Breast epithelium (tissue), 4 donors: ENCODE results near the gene ARFRP1. TPM values are rescaled to one million over a fixed set of nuclear protein-coding genes. Genes with fewer than 3 reads are reported as not detected.
A peak's percentile ranks its signal among the peaks of the same experiment; 100 is the strongest.

Experiments
- DNase-seq, 2 donors: peaks; one replicate each; pipeline ENCODE4 v3.0.0-alpha.2; 2019; ENCODE audit warnings: low spot score in 2 of 2
- H3K27ac ChIP-seq, 2 donors: fragments of 200-600 bp; sonication (generic) in 1 of 2; one replicate each; pipeline ENCODE4 v1.5.1; 2016 to 2019; ENCODE audit warnings: mild to moderate bottlenecking in 1 of 2
- H3K27me3 ChIP-seq, 2 donors: fragments of 200-600 bp; sonication (generic) in 1 of 2; one replicate each; pipeline versions ENCODE4 v1.5.1 to v1.6.0; 2017 to 2019; ENCODE audit warnings: control low read depth in 1 of 2, mild to moderate bottlenecking in 1 of 2
- H3K36me3 ChIP-seq: fragments of 200-600 bp; one replicate; pipeline ENCODE4 v1.5.1; 2019
- H3K4me1 ChIP-seq, 2 donors: fragments of 200-600 bp; sonication (generic); one replicate each; pipeline ENCODE4 v1.5.1; 2016 to 2019; ENCODE audit warnings: control low read depth in 1 of 2
- H3K4me3 ChIP-seq, 3 donors: fragments of 200-600 bp; sonication (generic); 1 replicate in 2 of 3; 2 replicates in 1 of 3; pipeline ENCODE4 v1.5.1; 2016 to 2019; ENCODE audit warnings: mild to moderate bottlenecking in 3 of 3, moderate library complexity in 2 of 3
- H3K9me3 ChIP-seq, 2 donors: fragments of 200-600 bp; sonication (generic) in 1 of 2; one replicate each; pipeline ENCODE4 v1.5.1; 2016 to 2019; ENCODE audit warnings: control low read depth in 1 of 2
- POLR2A ChIP-seq: fragments of 450-650 bp; IDR thresholded peaks from one replicate; pipeline ENCODE4 v1.6.1; 2016; ENCODE audit warnings: antibody characterized with exemption, mild to moderate bottlenecking, moderate library complexity
- POLR2AphosphoS5 ChIP-seq, 3 donors: sonication (generic); formaldehyde crosslinking; IDR thresholded peaks; one replicate each; pipeline ENCODE4 v1.6.1; 2017; ENCODE audit warnings: antibody characterized with exemption in 3 of 3
- intact Hi-C: fragments of 100-400 bp; cut with DNase I; formaldehyde crosslinking; loops from one replicate; pipeline ENCODE4 v1.15.1; 2023; ENCODE audit warnings: low total_unique reads
- total RNA-seq, 3 donors: library from RNA; depleted of rRNA; stranded (reverse); fragments of >200 nt; gene quantifications; one replicate each; pipeline ENCODE4 v1.1.0, GENCODE V29; 2016
- TF ChIP-seq, protein P1 (sequence below), 3 donors: fragments of 450-650 bp; IDR thresholded peaks; one replicate each; pipeline ENCODE4 v1.5.1; 2016 to 2017; ENCODE audit warnings: antibody characterized with exemption in 3 of 3, mild to moderate bottlenecking in 3 of 3, moderate library complexity in 3 of 3

The ARFRP1 gene
- total RNA-seq, 3 donors from 2014 or later = 30.7 to 41.0 (median 32.3) TPM

DNA sequence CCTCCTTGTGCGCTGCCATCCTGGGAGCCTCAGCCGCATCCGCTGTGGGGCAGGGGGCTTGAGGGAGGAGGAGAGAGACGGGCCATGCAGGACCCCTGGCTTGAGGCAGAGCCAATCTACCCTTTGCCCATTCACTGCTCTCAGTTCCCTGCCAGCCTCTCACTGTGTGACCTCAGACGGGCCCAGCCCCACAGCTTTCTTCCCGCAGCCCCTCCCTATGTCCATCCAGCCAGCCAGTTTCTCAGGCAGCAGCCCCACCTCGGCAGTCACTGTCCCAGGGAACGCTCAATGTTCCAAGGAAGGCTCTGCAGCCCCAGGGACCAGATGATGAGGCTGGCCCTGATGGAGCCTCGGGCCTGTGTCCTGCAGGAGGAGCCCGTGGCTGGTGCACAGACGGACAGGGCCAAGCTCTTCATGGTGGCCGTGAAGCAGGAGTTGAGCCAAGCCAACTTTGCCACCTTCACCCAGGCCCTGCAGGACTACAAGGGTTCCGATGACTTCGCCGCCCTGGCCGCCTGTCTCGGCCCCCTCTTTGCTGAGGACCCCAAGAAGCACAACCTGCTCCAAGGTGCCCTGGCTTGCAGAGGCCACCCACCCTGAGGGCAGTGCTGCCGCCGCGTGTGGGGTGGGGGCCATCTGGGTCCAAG, 15.2 kb downstream of the ARFRP1 start:
- TF ChIP-seq POLR2A (no peak), POLR2AphosphoS5 (IDR thresholded peaks at IDR 0.05) (no peak)
- TF ChIP-seq, protein P1, sequence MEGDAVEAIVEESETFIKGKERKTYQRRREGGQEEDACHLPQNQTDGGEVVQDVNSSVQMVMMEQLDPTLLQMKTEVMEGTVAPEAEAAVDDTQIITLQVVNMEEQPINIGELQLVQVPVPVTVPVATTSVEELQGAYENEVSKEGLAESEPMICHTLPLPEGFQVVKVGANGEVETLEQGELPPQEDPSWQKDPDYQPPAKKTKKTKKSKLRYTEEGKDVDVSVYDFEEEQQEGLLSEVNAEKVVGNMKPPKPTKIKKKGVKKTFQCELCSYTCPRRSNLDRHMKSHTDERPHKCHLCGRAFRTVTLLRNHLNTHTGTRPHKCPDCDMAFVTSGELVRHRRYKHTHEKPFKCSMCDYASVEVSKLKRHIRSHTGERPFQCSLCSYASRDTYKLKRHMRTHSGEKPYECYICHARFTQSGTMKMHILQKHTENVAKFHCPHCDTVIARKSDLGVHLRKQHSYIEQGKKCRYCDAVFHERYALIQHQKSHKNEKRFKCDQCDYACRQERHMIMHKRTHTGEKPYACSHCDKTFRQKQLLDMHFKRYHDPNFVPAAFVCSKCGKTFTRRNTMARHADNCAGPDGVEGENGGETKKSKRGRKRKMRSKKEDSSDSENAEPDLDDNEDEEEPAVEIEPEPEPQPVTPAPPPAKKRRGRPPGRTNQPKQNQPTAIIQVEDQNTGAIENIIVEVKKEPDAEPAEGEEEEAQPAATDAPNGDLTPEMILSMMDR (IDR thresholded peaks at IDR 0.05) = no peak
- H3K4me1 ChIP-seq = peaks cover 3 to 14% of the 10 kb centered on the region in 2 donors
- peak overlapping the region in 1 of 2 donors; percentile 69 for H3K27ac ChIP-seq
- no peaks in the 10 kb centered on the region for H3K9me3 ChIP-seq
- no peak for DNase-seq
- intact Hi-C loops = no loop called here
- H3K4me3 ChIP-seq = no peak overlapping the region
- no peaks in the 10 kb centered on the region for H3K36me3 ChIP-seq
- H3K27me3 ChIP-seq = no peaks in the 10 kb centered on the region

DNA sequence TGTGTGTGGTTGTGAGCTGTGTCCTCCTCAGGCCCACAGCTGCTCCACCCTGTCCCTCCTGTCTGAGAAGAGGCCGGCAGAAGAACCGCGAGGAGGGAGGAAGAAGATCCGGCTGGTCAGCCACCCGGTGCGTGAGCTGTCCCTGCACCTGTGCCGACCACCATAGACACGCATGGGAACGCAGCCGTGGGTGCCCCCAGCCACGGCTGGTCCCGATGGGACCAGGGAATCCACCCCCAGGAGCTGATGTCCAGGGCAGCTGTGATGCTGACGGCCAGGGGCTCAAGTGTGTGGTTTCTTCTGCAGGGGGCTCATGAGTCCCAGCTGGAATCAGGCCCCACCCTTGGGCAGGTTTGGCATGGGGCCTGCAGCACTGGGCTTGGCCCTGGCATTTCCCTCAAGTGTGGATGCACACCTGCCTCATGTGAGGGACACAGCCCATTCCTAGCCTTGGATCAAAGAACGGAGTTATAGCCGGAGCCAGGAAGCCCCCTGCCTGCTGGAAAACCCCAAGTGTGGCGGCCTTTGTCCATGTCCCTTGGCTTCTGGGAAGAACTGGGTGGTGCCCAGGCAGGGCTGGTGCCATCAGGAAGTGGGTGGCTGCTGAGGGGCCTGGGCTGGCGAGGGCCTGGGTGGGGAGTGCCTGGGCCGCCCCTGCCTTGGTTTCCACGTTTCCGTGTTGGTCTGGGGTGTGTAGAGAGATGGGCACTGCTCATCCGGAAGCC, 15.9 kb downstream of the ARFRP1 start:
- intact Hi-C loops = no loop called here
- no peak for DNase-seq
- Histone ChIP-seq H3K27me3 (no peaks in the 10 kb centered on the region), H3K4me1 (peaks cover 3 to 7% of the 10 kb centered on the region in 2 donors), H3K4me3 (no peak overlapping the region), H3K36me3 (no peaks in the 10 kb centered on the region), H3K9me3 (no peaks in the 10 kb centered on the region), H3K27ac (peak overlapping the region in 1 of 2 donors; percentile 69)
- TF ChIP-seq POLR2AphosphoS5 (IDR thresholded peaks at IDR 0.05) = no peak
- TF ChIP-seq POLR2A = no peak
- TF ChIP-seq, protein P1 (IDR thresholded peaks at IDR 0.05) = no peak

GRCh38 chr20:63690898-63691710, 16.7 kb downstream of the ARFRP1 start:
- DNase-seq = no peak
- H3K27ac ChIP-seq = peak overlapping the region in 1 of 2 donors; percentile 69
- intact Hi-C loops = no loop called here

DNA sequence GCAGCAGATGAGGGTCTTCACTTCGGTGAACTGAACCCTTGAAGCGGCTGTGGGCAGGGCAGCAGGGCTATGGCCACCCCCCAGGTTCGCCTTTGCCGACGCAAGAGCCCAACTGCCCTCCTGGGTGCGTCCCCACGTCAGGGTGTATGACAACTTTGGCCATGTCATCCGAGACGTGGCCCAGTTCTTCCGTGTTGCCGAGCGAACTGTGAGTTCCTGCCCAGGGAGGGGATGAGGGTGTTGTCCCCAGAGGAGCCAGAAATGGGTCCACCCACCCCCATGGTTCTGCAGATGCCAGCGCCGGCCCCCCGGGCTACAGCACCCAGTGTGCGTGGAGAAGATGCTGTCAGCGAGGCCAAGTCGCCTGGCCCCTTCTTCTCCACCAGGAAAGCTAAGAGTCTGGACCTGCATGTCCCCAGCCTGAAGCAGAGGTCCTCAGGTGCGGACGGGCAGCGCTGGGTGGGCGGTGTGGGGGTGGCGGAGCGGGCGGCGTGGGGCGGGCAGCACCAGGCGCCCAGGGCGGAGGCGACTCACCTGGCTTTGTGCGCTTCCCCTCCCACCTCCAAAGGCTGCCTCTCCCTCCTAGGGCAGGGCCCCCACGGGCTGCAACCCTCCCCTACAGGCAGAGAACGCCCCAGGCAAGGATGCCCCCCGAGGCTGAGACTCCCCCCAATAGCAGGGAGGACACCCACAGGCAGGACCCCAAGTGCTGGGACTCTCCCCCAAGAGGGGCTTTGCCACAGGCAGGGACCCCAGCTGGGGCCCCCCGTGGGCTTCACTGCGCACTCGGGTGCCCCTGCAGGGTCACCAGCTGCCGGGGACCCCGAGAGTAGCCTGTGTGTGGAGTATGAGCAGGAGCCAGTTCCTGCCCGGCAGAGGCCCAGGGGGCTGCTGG, 17.5 kb downstream of the ARFRP1 start:
- no peak for DNase-seq
- intact Hi-C loops = no loop called here
- no peaks in the 10 kb centered on the region for H3K27me3 ChIP-seq
- no peaks in the 10 kb centered on the region for H3K9me3 ChIP-seq
- peak overlapping the region in 1 of 2 donors; percentile 96 for H3K27ac ChIP-seq
- H3K4me3 ChIP-seq = no peak overlapping the region
- H3K4me1 ChIP-seq = peaks cover 0 to 9% of the 10 kb centered on the region in 2 donors
- no peak for TF ChIP-seq POLR2A
- TF ChIP-seq, protein P1 (IDR thresholded peaks at IDR 0.05) = no peak
- TF ChIP-seq POLR2AphosphoS5 (IDR thresholded peaks at IDR 0.05) = no peak
- H3K36me3 ChIP-seq = no peaks in the 10 kb centered on the region

More at GRCh38 chr20:63690898-63691710, 16.7 kb downstream of the ARFRP1 start:
- H3K4me3 ChIP-seq = no peak overlapping the region
- H3K36me3 ChIP-seq = no peaks in the 10 kb centered on the region
- H3K27me3 ChIP-seq = no peaks in the 10 kb centered on the region
- peaks cover 4 to 9% of the 10 kb centered on the region in 2 donors for H3K4me1 ChIP-seq
- no peak for TF ChIP-seq POLR2AphosphoS5 (IDR thresholded peaks at IDR 0.05)
- TF ChIP-seq, protein P1 (IDR thresholded peaks at IDR 0.05) = no peak
- TF ChIP-seq POLR2A = no peak
- H3K9me3 ChIP-seq = no peaks in the 10 kb centered on the region
